HG02763 (cell line): ENCODE data around the gene HSP90AB1.
A peak's percentile ranks its signal among the peaks of the same experiment; 100 is the strongest.

Source experiments
- ATAC-seq: cut with Tn5 transposase; IDR thresholded peaks from one replicate; pipeline ENCODE4 v1.9.1; 2021; ENCODE audit warnings: mild to moderate bottlenecking, moderate library complexity; ENCODE audit not compliant: unreplicated experiment

The HSP90AB1 gene

GRCh38 chr6:44235269-44235668, 11.6 kb upstream of the HSP90AB1 start:
- no peak for ATAC-seq

- ATAC-seq, result no peak
These were observed 10.9 kb upstream of the HSP90AB1 start for GRCh38 chr6:44235891-44236516.

DNA sequence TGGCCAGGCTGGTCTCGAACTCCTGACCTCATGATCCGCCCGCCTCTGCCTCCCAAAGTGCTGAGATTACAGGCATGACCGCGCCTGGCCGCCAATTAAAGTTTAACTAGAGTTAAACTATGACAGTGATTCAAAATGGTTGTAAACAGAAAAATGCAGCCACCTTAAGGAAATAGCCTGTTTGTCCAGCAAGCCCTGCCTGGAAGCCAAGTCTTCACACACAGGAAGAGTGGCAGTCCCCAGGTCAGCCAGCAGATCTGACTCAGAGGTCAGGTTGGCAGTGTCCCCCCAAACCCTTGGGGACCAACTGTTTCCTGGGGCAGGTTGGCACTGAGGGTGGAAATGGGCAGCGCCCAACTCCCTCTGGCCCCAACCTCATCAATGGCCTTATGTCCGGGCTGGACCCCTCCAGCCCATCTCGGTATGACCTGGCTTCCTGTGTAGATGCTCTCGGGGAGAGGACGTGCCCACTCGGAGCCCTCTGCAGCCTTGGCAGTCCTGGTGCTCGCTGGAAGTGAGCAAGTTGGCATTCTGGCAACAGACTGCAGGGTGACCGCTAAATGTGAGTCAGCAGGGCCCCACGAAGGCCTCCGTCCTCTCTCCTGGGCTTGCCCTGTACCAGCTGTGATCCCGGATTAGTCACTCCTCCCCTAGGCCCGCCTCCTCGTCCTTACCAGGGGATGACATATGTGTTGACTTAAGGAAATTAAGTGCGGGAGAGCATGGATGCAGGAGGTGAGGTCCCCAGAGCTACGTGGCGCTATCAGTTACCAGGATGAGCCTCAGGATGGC, 9.7 kb upstream of the HSP90AB1 start:
- peak; percentile 59 for ATAC-seq

DNA sequence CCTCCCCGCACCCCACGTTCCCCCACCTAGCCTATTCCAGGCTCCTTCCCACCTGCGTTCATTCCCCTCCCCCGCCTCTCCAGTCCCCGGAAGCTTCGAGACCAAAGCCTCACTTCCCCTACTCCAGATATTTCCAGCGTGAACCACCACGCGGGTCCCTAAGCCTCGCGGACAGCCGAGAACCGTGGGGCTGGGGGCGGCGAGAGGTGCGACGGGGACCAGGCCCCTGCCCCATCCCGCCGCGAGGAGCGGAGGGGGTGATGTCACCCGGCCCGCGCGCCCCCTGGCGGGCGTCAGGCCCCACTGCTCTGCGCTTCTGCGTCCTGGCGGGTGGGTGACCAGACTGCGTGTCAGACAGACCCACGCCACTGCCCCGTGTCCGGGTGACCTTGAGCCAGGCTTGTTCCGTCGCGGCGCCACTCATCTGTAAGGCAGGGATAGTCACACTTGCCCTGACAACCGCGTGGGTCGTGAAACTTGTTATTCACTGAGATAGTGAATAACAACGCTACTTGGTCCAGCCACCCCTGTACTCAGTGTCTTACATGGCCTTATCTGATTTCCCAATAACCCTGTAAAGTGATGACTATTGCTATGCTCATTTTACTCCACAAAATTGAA, 9.0 kb upstream of the HSP90AB1 start:
- ATAC-seq, result peak; percentile 82

- ATAC-seq, result no peak
These were observed 8.1 kb upstream of the HSP90AB1 start for GRCh38 chr6:44238687-44239350.

DNA sequence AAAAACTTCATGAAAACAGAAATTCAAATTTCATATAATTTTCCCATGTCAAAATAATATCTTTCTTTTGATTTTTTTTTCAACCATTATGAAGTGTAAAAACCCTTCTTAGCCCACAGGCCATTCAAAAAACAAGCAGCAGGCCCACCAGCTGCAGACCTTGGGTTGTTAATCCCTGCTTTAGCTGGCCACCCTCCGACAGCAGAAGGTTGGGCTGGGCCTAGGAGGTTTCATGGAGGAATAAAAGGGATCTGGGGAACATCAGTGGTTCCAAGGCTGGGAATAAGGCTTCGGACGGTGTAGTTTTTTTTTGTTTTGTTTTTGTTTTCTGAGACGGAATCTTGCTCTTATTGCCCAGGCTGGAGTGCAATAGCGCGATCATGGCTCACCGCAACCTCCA, 3.6 kb upstream of the HSP90AB1 start:
- ATAC-seq, result no peak

GRCh38 chr6:44245391-44245911, 1.4 kb upstream of the HSP90AB1 start:
- no peak for ATAC-seq

GRCh38 chr6:44245912-44246662, 814 bp upstream of the HSP90AB1 start:
- ATAC-seq, result peak; percentile 52

GRCh38 chr6:44247338-44248302, 719 bp downstream of the HSP90AB1 start:
- ATAC-seq, result peak; percentile 33

- ATAC-seq, result no peak
These were observed 1.7 kb downstream of the HSP90AB1 start for GRCh38 chr6:44248579-44248978.

GRCh38 chr6:44249082-44249748, 2.3 kb downstream of the HSP90AB1 start:
- no peak for ATAC-seq

- ATAC-seq, result no peak
These were observed 3.3 kb downstream of the HSP90AB1 start for GRCh38 chr6:44250067-44250717.

DNA sequence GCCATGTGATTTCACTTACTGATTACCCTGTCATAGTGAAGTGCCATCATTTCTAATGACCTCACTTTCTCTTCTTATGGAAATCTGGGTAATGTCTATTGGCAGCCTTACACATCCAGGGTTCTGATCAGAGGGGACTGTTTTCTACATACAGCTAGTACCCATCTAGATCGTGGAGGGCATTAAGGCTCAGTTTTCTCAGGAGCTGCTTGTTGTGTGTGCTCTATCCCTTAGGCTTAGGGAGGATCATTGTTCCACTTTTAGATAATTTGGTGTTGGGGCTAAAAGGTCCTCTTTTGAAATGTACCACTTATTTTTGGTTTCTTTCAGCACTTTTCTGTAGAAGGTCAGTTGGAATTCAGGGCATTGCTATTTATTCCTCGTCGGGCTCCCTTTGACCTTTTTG, 3.8 kb downstream of the HSP90AB1 start:
- no peak for ATAC-seq

DNA sequence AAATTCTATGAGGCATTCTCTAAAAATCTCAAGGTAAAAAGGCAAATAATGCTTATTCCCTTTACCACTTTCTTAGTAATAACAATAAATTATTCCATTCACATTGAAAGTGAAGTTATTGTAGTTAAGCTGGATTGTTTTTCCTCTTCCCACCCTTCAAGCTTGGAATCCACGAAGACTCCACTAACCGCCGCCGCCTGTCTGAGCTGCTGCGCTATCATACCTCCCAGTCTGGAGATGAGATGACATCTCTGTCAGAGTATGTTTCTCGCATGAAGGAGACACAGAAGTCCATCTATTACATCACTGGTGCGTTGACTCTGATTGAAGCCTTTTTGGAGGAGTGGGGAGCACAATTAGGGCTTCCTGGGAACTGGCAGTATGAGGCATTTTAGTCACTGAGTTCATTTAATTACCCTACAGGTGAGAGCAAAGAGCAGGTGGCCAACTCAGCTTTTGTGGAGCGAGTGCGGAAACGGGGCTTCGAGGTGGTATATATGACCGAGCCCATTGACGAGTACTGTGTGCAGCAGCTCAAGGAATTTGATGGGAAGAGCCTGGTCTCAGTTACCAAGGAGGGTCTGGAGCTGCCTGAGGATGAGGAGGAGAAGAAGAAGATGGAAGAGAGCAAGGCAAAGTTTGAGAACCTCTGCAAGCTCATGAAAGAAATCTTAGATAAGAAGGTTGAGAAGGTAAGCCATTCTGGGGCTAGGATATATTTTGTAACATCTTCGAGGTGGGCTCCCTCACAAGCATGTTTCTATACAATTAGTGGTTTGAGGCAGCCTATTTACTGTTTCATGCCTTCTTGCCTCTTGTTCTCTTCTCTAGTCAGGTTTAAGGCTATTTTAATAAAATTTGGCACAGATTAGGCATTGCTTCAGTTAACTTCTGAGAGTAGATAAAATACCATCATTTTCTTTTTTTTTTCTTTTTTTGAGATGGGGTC, 4.9 kb downstream of the HSP90AB1 start:
- no peak for ATAC-seq

GRCh38 chr6:44253307-44254101, 6.6 kb downstream of the HSP90AB1 start:
- ATAC-seq, result no peak
